DOHH2 (cell line): Measurements from ENCODE around the gene VPS37D.
A peak's percentile ranks its signal among the peaks of the same experiment; 100 is the strongest.

Experiments
- H3F3A ChIP-seq: fragments of 200-600 bp; sonication (generic), shearing (Covaris generic); 2 replicates; pipeline ENCODE4 v1.6.0; 2016; ENCODE audit warnings: antibody characterized with exemption, mild to moderate bottlenecking; ENCODE audit not compliant: control insufficient read depth, insufficient read depth
- H3K27ac ChIP-seq: fragments of 200-600 bp; sonication (generic); 2 replicates; pipeline ENCODE4 v1.5.1; 2014; ENCODE audit warnings: low read depth, mild to moderate bottlenecking, low read length, moderate library complexity
- H3K27me3 ChIP-seq: fragments of 200-600 bp; sonication (generic); 2 replicates; pipeline ENCODE4 v1.6.1; 2014; ENCODE audit warnings: mild to moderate bottlenecking, low read length, mixed read lengths; ENCODE audit not compliant: control insufficient read depth
- H3K36me3 ChIP-seq: fragments of 200-600 bp; sonication (generic); 2 replicates; pipeline ENCODE4 v1.6.1; 2014; ENCODE audit warnings: mild to moderate bottlenecking, low read length, moderate library complexity, mixed read lengths; ENCODE audit not compliant: control insufficient read depth
- H3K4me1 ChIP-seq: fragments of 200-600 bp; sonication (generic); 2 replicates; pipeline ENCODE4 v1.6.1; 2014; ENCODE audit warnings: mild to moderate bottlenecking, low read length, mixed read lengths; ENCODE audit not compliant: control insufficient read depth
- H3K4me2 ChIP-seq: fragments of 200-600 bp; sonication (generic); 2 replicates; pipeline ENCODE4 v1.6.0; 2014; ENCODE audit warnings: mild to moderate bottlenecking, low read length, moderate library complexity
- H3K4me3 ChIP-seq: fragments of 200-600 bp; sonication (generic); 2 replicates; pipeline ENCODE4 v1.5.1; 2014; ENCODE audit warnings: mild to moderate bottlenecking, low read length, mixed read lengths
- H3K79me2 ChIP-seq: fragments of 200-600 bp; sonication (generic); 2 replicates; pipeline ENCODE4 v1.6.1; 2014; ENCODE audit warnings: mild to moderate bottlenecking, low read length, mixed read lengths; ENCODE audit not compliant: control insufficient read depth
- H3K9me2 ChIP-seq: fragments of 200-600 bp; sonication (generic); replicated peaks from 2 replicates; pipeline ENCODE4 v1.6.1; 2014; ENCODE audit warnings: mild to moderate bottlenecking, low read length, mixed read lengths; ENCODE audit not compliant: control insufficient read depth
- H3K9me3 ChIP-seq: fragments of 200-600 bp; sonication (generic); 2 replicates; pipeline ENCODE4 v1.6.1; 2014; ENCODE audit warnings: antibody characterized with exemption, low read length, mixed read lengths; ENCODE audit not compliant: control insufficient read depth, insufficient read depth
- H4K20me1 ChIP-seq: fragments of 200-600 bp; sonication (generic); 2 replicates; pipeline ENCODE4 v1.6.0; 2014; ENCODE audit warnings: low read depth, mild to moderate bottlenecking, antibody characterized with exemption, low read length, moderate library complexity; ENCODE audit not compliant: control insufficient read depth, insufficient read depth
- EZH2phosphoT487 ChIP-seq: fragments of 200-600 bp; sonication (generic); IDR thresholded peaks from 2 replicates; pipeline ENCODE4 v1.6.1; 2017; ENCODE audit warnings: borderline replicate concordance, mild to moderate bottlenecking, antibody characterized with exemption, low read length, moderate library complexity, mixed read lengths
- TF ChIP-seq, protein P1 (sequence below): fragments of 200-600 bp; sonication (generic); IDR thresholded peaks from one replicate; pipeline ENCODE4 v1.5.1; 2014; ENCODE audit warnings: antibody characterized with exemption, mild to moderate bottlenecking, low read depth, low read length; ENCODE audit not compliant: poor library complexity, severe bottlenecking

Gene VPS37D

DNA sequence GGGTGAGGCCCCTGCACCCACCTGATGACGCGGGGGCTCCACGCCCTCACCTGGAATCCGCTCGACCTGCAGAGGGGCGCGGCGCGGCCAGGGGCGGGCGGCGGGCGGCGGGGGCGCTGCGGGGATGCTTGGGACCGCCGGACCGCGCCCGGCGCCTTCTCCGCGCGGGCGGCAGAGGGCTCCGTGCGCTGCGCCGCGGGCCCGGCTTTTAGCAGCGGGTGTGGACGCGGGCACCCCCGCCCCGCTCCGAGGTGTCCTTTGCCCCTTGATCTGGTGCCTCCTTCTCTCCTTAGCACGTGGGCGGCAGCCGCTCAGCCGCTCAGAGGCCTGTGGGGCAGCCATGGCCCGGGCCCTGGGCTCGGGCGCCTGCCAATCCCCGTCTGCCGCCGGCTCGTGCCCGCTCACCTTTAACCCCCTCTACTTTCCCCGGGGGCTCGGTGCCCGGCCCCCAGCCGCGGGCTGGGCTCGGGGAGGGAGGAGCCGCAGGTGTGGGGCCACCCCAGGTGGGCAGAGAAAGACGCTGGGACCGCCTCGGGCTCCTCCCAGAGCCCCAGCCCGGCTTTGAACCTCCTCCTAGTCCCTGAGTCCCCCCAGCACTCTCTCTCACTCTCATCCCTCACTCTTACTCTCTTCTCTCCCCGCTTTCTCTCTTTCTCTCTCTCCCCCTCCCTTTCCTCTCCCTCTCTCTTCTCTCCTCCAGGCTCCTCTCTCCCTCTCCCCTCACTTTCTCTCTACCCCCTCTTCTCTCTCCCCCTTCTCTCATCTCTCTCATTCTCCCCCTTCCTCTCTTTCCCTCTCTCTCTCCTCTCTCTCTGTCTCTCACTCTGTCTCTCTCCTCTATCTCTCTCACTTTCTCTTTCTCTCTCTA, 19.7 kb upstream of the VPS37D start:
- Histone ChIP-seq H3K27ac (no peak overlapping the region), H3K27me3 (peaks cover 64% of the 10 kb centered on the region), H3F3A (no peaks in the 10 kb centered on the region), H3K79me2 (no peaks in the 10 kb centered on the region), H3K4me1 (peaks cover 5% of the 10 kb centered on the region), H3K36me3 (no peaks in the 10 kb centered on the region), H4K20me1 (0 out of 2 replicates have a peak, but pooled peaks cover 3% of the 10 kb centered on the region), H3K4me2 (peak overlapping the region; percentile 57), H3K9me2 (no peaks in the 10 kb centered on the region), H3K9me3 (no peaks in the 10 kb centered on the region), H3K4me3 (peak overlapping the region; percentile 39)
- TF ChIP-seq, protein P1, sequence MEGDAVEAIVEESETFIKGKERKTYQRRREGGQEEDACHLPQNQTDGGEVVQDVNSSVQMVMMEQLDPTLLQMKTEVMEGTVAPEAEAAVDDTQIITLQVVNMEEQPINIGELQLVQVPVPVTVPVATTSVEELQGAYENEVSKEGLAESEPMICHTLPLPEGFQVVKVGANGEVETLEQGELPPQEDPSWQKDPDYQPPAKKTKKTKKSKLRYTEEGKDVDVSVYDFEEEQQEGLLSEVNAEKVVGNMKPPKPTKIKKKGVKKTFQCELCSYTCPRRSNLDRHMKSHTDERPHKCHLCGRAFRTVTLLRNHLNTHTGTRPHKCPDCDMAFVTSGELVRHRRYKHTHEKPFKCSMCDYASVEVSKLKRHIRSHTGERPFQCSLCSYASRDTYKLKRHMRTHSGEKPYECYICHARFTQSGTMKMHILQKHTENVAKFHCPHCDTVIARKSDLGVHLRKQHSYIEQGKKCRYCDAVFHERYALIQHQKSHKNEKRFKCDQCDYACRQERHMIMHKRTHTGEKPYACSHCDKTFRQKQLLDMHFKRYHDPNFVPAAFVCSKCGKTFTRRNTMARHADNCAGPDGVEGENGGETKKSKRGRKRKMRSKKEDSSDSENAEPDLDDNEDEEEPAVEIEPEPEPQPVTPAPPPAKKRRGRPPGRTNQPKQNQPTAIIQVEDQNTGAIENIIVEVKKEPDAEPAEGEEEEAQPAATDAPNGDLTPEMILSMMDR, result peak; percentile 8
- peak; percentile 71 for TF ChIP-seq EZH2phosphoT487

DNA sequence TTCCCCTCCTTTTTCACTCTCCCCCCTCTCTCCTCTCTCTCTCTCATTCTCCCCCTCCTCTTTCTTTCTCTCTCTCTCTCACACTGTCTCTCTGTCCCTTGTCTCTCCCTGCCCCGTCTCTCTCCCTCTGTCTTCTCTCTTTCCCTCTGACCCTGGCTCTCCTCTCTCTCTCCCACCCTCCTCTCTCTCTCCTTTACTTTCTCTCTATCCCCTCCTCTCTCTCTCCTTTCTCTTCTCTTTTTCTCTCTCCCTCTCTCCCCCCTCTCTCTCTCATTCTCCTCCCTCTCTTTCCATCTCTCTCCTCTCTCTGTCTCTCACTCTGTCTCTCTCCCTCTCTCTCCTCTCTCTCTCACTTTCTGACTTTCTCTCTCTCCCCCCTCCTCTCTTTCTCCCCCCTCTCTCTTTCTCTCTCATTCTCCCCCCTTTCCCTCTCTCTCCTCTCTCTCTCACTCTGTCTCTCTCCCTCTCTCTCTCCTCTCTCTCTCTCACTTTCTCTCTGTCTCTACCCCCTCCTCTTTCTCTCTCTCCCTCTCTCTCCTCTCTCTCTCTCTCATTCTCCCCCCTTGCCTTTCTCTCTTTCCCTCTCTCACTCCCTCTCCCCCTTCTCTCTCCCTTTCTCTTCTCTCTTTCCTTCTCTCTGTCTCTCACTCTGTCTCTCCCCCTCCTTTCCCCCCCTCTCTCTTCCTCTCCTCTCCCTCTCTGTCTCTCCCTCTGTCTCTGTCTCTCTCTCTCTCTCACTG, 18.9 kb upstream of the VPS37D start:
- Histone ChIP-seq H3K4me2 (no peak overlapping the region), H3K36me3 (no peaks in the 10 kb centered on the region), H3K79me2 (no peaks in the 10 kb centered on the region), H4K20me1 (0 out of 2 replicates have a peak, but pooled peaks cover 3% of the 10 kb centered on the region), H3K4me1 (peaks cover 5% of the 10 kb centered on the region), H3K27ac (no peak overlapping the region), H3K27me3 (peaks cover 64% of the 10 kb centered on the region), H3K9me3 (no peaks in the 10 kb centered on the region), H3K9me2 (no peaks in the 10 kb centered on the region), H3K4me3 (no peak overlapping the region), H3F3A (no peaks in the 10 kb centered on the region)
- TF ChIP-seq, protein P1, result no peak
- no peak for TF ChIP-seq EZH2phosphoT487

DNA sequence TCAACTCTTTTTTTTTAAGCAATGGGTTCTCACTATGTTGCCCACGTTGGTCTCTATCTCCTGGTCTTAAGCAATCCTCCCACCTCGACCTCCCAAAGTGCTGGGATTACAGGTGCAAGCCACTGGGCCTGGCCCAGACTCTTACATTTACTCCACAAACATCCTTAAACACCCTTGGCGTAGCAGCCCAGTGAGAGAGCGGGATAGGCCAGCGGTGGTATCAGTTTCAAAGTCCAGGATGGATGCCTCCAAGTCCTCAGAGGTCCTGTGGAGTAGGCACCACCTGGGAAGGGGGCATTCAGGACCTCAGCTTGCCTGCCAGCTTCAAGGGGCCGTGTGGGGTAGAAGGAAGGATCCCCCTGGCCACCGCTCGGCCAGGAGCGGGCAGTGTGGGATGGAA, 18.1 kb upstream of the VPS37D start:
- Histone ChIP-seq H3F3A (no peaks in the 10 kb centered on the region), H3K4me1 (peaks cover 5% of the 10 kb centered on the region), H3K9me3 (no peaks in the 10 kb centered on the region), H3K27ac (no peak overlapping the region), H4K20me1 (0 out of 2 replicates have a peak, but pooled peaks cover 3% of the 10 kb centered on the region), H3K27me3 (peaks cover 60% of the 10 kb centered on the region), H3K79me2 (no peaks in the 10 kb centered on the region), H3K9me2 (no peaks in the 10 kb centered on the region), H3K4me2 (no peak overlapping the region), H3K36me3 (no peaks in the 10 kb centered on the region), H3K4me3 (no peak overlapping the region)
- TF ChIP-seq, protein P1, result no peak
- no peak for TF ChIP-seq EZH2phosphoT487
